ENCODE measurements around the gene SV2C.
"Not testable (repeated sequence)": the region's sequence is repeated elsewhere in the genome, so short reads cannot be mapped to it uniquely, and the experiment has no call there.

SV2C gene

GRCh38 chr5:76207120-76207519 is 123.9 kb downstream of the SV2C start:
- no peak for DNase-seq

GRCh38 chr5:76209297-76209696 is 126.1 kb downstream of the SV2C start:
- no peak for DNase-seq

- DNase-seq, result no peak
These were observed 127.8 kb downstream of the SV2C start for GRCh38 chr5:76210946-76211345.

GRCh38 chr5:76213858-76214257 is 130.7 kb downstream of the SV2C start:
- no peak for DNase-seq

GRCh38 chr5:76216748-76217147 is 133.6 kb downstream of the SV2C start:
- DNase-seq, result no peak

- no peak for DNase-seq
These were observed 136.5 kb downstream of the SV2C start for GRCh38 chr5:76219636-76220035.

- no peak for DNase-seq
These were observed 138.1 kb downstream of the SV2C start for GRCh38 chr5:76221311-76221710.

- no peak for DNase-seq
These were observed 139.1 kb downstream of the SV2C start for GRCh38 chr5:76222318-76222717.

- no peak for DNase-seq
These were observed 140.5 kb downstream of the SV2C start for GRCh38 chr5:76223696-76224095.

- DNase-seq, result no peak
These were observed 141.7 kb downstream of the SV2C start for GRCh38 chr5:76224898-76225297.

GRCh38 chr5:76225336-76225735 is 142.2 kb downstream of the SV2C start:
- no peak for DNase-seq

GRCh38 chr5:76229900-76230299 is 146.7 kb downstream of the SV2C start:
- DNase-seq, result no peak

- DNase-seq, result no peak
These were observed 147.6 kb downstream of the SV2C start for GRCh38 chr5:76230711-76231285.

- DNase-seq, result no peak
These were observed 151.5 kb downstream of the SV2C start for GRCh38 chr5:76234665-76235064.

GRCh38 chr5:76236684-76237083 is 153.5 kb downstream of the SV2C start:
- no peak for DNase-seq

- DNase-seq, result no peak
These were observed 157.2 kb downstream of the SV2C start for GRCh38 chr5:76240336-76240735.

GRCh38 chr5:76242155-76242554 is 159.0 kb downstream of the SV2C start:
- not testable (repeated sequence) for DNase-seq

- no peak for DNase-seq
These were observed 162.4 kb downstream of the SV2C start for GRCh38 chr5:76245590-76245989.

GRCh38 chr5:76249621-76250020 is 166.4 kb downstream of the SV2C start:
- no peak for DNase-seq

- DNase-seq, result no peak
These were observed 167.3 kb downstream of the SV2C start for GRCh38 chr5:76250463-76250862.

GRCh38 chr5:76251656-76252055 is 168.5 kb downstream of the SV2C start:
- DNase-seq, result no peak

GRCh38 chr5:76252437-76252836 is 169.3 kb downstream of the SV2C start:
- DNase-seq, result no peak

- no peak for DNase-seq
These were observed 173.1 kb downstream of the SV2C start for GRCh38 chr5:76256116-76256889.

- DNase-seq, result no peak
These were observed 174.1 kb downstream of the SV2C start for GRCh38 chr5:76257225-76257833.
